ENCODE measurements around the gene IRF4.
"Not testable (repeated sequence)": the region's sequence is repeated elsewhere in the genome, so short reads cannot be mapped to it uniquely, and the experiment has no call there.

Gene IRF4

GRCh38 chr6:367891-368630 lies 23.5 kb upstream of the IRF4 start:
- Histone ChIP-seq H3K4me1 (ENCODE audit: control insufficient read depth, insufficient read depth, low read length, poor library complexity, severe bottlenecking) (no peaks in the 10 kb centered on the region), H3K9me3 (ENCODE audit: control insufficient read depth, low read length) (peaks cover 20% of the 10 kb centered on the region), H3K27ac (ENCODE audit: low read depth, low read length, severe bottlenecking) (no peak overlapping the region), H3K36me3 (ENCODE audit: control insufficient read depth, insufficient read depth, low read length) (no peaks in the 10 kb centered on the region), H3K4me3 (ENCODE audit: extremely low read depth, insufficient read depth, low read length, poor library complexity, severe bottlenecking) (no peak overlapping the region)
- 77 to 78% methylated on average over 8 to 11 of the region's 17 CpGs for WGBS, 2 experiments (ENCODE audit: insufficient coverage in 2 of 2)

GRCh38 chr6:369559-370431 lies 21.8 kb upstream of the IRF4 start:
- Histone ChIP-seq H3K27ac (ENCODE audit: low read depth, low read length, severe bottlenecking) (no peak overlapping the region), H3K4me3 (ENCODE audit: extremely low read depth, insufficient read depth, low read length, poor library complexity, severe bottlenecking) (no peak overlapping the region), H3K9me3 (ENCODE audit: control insufficient read depth, low read length) (peaks cover 9% of the 10 kb centered on the region), H3K36me3 (ENCODE audit: control insufficient read depth, insufficient read depth, low read length) (no peaks in the 10 kb centered on the region), H3K4me1 (ENCODE audit: control insufficient read depth, insufficient read depth, low read length, poor library complexity, severe bottlenecking) (no peaks in the 10 kb centered on the region)
- WGBS, 2 experiments (ENCODE audit: insufficient coverage in 2 of 2): 80 to 88% methylated on average over 11 to 12 of the region's 13 CpGs

- WGBS, 2 experiments (ENCODE audit: insufficient coverage in 2 of 2): 79 to 86% methylated on average over 6 of the region's 6 CpGs
Observed at GRCh38 chr6:370555-370954, 21.0 kb upstream of the IRF4 start.

GRCh38 chr6:371851-372250 lies 19.7 kb upstream of the IRF4 start:
- not testable (repeated sequence) for H3K4me3 ChIP-seq (ENCODE audit: extremely low read depth, insufficient read depth, low read length, poor library complexity, severe bottlenecking); H3K27ac ChIP-seq (ENCODE audit: low read depth, low read length, severe bottlenecking); H3K36me3 ChIP-seq (ENCODE audit: control insufficient read depth, insufficient read depth, low read length); H3K4me1 ChIP-seq (ENCODE audit: control insufficient read depth, insufficient read depth, low read length, poor library complexity, severe bottlenecking); H3K9me3 ChIP-seq (ENCODE audit: control insufficient read depth, low read length)
- WGBS, 2 experiments (ENCODE audit: insufficient coverage in 2 of 2): 80% methylated on average over 1 of the region's 2 CpGs

More at GRCh38 chr6:370555-370954, 21.0 kb upstream of the IRF4 start:
- peaks cover 9% of the 10 kb centered on the region for H3K9me3 ChIP-seq (ENCODE audit: control insufficient read depth, low read length)
- no peaks in the 10 kb centered on the region for H3K4me1 ChIP-seq (ENCODE audit: control insufficient read depth, insufficient read depth, low read length, poor library complexity, severe bottlenecking)
- no peak overlapping the region for H3K4me3 ChIP-seq (ENCODE audit: extremely low read depth, insufficient read depth, low read length, poor library complexity, severe bottlenecking)
- no peaks in the 10 kb centered on the region for H3K36me3 ChIP-seq (ENCODE audit: control insufficient read depth, insufficient read depth, low read length)
- H3K27ac ChIP-seq (ENCODE audit: low read depth, low read length, severe bottlenecking): no peak overlapping the region

- Histone ChIP-seq H3K9me3 (ENCODE audit: control insufficient read depth, low read length) (peaks cover 3% of the 10 kb centered on the region), H3K36me3 (ENCODE audit: control insufficient read depth, insufficient read depth, low read length) (no peaks in the 10 kb centered on the region), H3K4me1 (ENCODE audit: control insufficient read depth, insufficient read depth, low read length, poor library complexity, severe bottlenecking) (no peaks in the 10 kb centered on the region), H3K4me3 (ENCODE audit: extremely low read depth, insufficient read depth, low read length, poor library complexity, severe bottlenecking) (no peak overlapping the region), H3K27ac (ENCODE audit: low read depth, low read length, severe bottlenecking) (no peak overlapping the region)
- WGBS, 2 experiments (ENCODE audit: insufficient coverage in 2 of 2): 80 to 87% methylated on average over 16 of the region's 16 CpGs
Observed at GRCh38 chr6:372336-372911, 19.1 kb upstream of the IRF4 start.

- Histone ChIP-seq H3K4me1 (ENCODE audit: control insufficient read depth, insufficient read depth, low read length, poor library complexity, severe bottlenecking) (no peaks in the 10 kb centered on the region), H3K9me3 (ENCODE audit: control insufficient read depth, low read length) (no peaks in the 10 kb centered on the region), H3K4me3 (ENCODE audit: extremely low read depth, insufficient read depth, low read length, poor library complexity, severe bottlenecking) (no peak overlapping the region), H3K36me3 (ENCODE audit: control insufficient read depth, insufficient read depth, low read length) (no peaks in the 10 kb centered on the region), H3K27ac (ENCODE audit: low read depth, low read length, severe bottlenecking) (no peak overlapping the region)
- 75 to 76% methylated on average over 5 to 7 of the region's 8 CpGs for WGBS, 2 experiments (ENCODE audit: insufficient coverage in 2 of 2)
Observed at GRCh38 chr6:373031-373430, 18.5 kb upstream of the IRF4 start.

GRCh38 chr6:373773-374724 lies 17.5 kb upstream of the IRF4 start:
- 75 to 76% methylated on average over 26 of the region's 26 CpGs for WGBS, 2 experiments (ENCODE audit: insufficient coverage in 2 of 2)

GRCh38 chr6:374956-375355 lies 16.6 kb upstream of the IRF4 start:
- Histone ChIP-seq H3K4me3 (ENCODE audit: extremely low read depth, insufficient read depth, low read length, poor library complexity, severe bottlenecking) (no peak overlapping the region), H3K9me3 (ENCODE audit: control insufficient read depth, low read length) (no peaks in the 10 kb centered on the region), H3K27ac (ENCODE audit: low read depth, low read length, severe bottlenecking) (no peak overlapping the region), H3K4me1 (ENCODE audit: control insufficient read depth, insufficient read depth, low read length, poor library complexity, severe bottlenecking) (no peaks in the 10 kb centered on the region), H3K36me3 (ENCODE audit: control insufficient read depth, insufficient read depth, low read length) (no peaks in the 10 kb centered on the region)
- WGBS, 2 experiments (ENCODE audit: insufficient coverage in 2 of 2): 82 to 85% methylated on average over 6 to 8 of the region's 8 CpGs

More at GRCh38 chr6:373773-374724, 17.5 kb upstream of the IRF4 start:
- no peak overlapping the region for H3K27ac ChIP-seq (ENCODE audit: low read depth, low read length, severe bottlenecking)
- H3K4me3 ChIP-seq (ENCODE audit: extremely low read depth, insufficient read depth, low read length, poor library complexity, severe bottlenecking): no peak overlapping the region
- H3K4me1 ChIP-seq (ENCODE audit: control insufficient read depth, insufficient read depth, low read length, poor library complexity, severe bottlenecking): no peaks in the 10 kb centered on the region
- H3K9me3 ChIP-seq (ENCODE audit: control insufficient read depth, low read length): no peaks in the 10 kb centered on the region
- H3K36me3 ChIP-seq (ENCODE audit: control insufficient read depth, insufficient read depth, low read length): no peaks in the 10 kb centered on the region

GRCh38 chr6:376827-377640 lies 14.5 kb upstream of the IRF4 start:
- Histone ChIP-seq H3K27ac (ENCODE audit: low read depth, low read length, severe bottlenecking) (no peak overlapping the region), H3K4me3 (ENCODE audit: extremely low read depth, insufficient read depth, low read length, poor library complexity, severe bottlenecking) (no peak overlapping the region), H3K4me1 (ENCODE audit: control insufficient read depth, insufficient read depth, low read length, poor library complexity, severe bottlenecking) (no peaks in the 10 kb centered on the region), H3K36me3 (ENCODE audit: control insufficient read depth, insufficient read depth, low read length) (no peaks in the 10 kb centered on the region), H3K9me3 (ENCODE audit: control insufficient read depth, low read length) (no peaks in the 10 kb centered on the region)
- 81 to 83% methylated on average over 7 to 9 of the region's 10 CpGs for WGBS, 2 experiments (ENCODE audit: insufficient coverage in 2 of 2)
